ELF-1 (cell line): ENCODE results near the gene MUC12.

ENCODE experiments used
- DNase-seq: peaks from one replicate; pipeline ENCODE4 v3.0.0-alpha.2; 2016; ENCODE audit warnings: low read depth, low spot score

MUC12 gene

GRCh38 chr7:100952641-100953040, 16.7 kb upstream of the MUC12 start:
- DNase-seq, result no peak

GRCh38 chr7:100957832-100958421, 11.4 kb upstream of the MUC12 start:
- DNase-seq, result no peak

- DNase-seq, result no peak
Measured at GRCh38 chr7:100959894-100960293, 9.5 kb upstream of the MUC12 start.

- no peak for DNase-seq
Measured at GRCh38 chr7:100962537-100962936, 6.8 kb upstream of the MUC12 start.

- DNase-seq, result no peak
Measured at GRCh38 chr7:100963386-100963785, 6.0 kb upstream of the MUC12 start.

- no peak for DNase-seq
Measured at GRCh38 chr7:100963874-100964273, 5.5 kb upstream of the MUC12 start.

- no peak for DNase-seq
Measured at GRCh38 chr7:100964630-100965029, 4.7 kb upstream of the MUC12 start.

GRCh38 chr7:100965045-100965722, 4.2 kb upstream of the MUC12 start:
- peak; percentile 45 for DNase-seq

GRCh38 chr7:100965723-100966541, 3.4 kb upstream of the MUC12 start:
- peak; percentile 96 for DNase-seq

- peak; percentile 38 for DNase-seq
Measured at GRCh38 chr7:100966542-100967291, 2.6 kb upstream of the MUC12 start.

- peak; percentile 32 for DNase-seq
Measured at GRCh38 chr7:100967292-100967863, 2.0 kb upstream of the MUC12 start.

- DNase-seq, result no peak
Measured at GRCh38 chr7:100968031-100968430, 1.3 kb upstream of the MUC12 start.

- DNase-seq, result no peak
Measured at GRCh38 chr7:100968650-100969049, 715 bp upstream of the MUC12 start.

- no peak for DNase-seq
Measured at GRCh38 chr7:100971111-100972001, 2.0 kb downstream of the MUC12 start.

GRCh38 chr7:100972002-100972347, 2.6 kb downstream of the MUC12 start:
- no peak for DNase-seq

- DNase-seq, result no peak
Measured at GRCh38 chr7:100974021-100974420, 4.7 kb downstream of the MUC12 start.

- no peak for DNase-seq
Measured at GRCh38 chr7:100975371-100975821, 6.0 kb downstream of the MUC12 start.

- no peak for DNase-seq
Measured at GRCh38 chr7:100978300-100978699, 8.9 kb downstream of the MUC12 start.

- DNase-seq, result no peak
Measured at GRCh38 chr7:100983451-100984187, 14.3 kb downstream of the MUC12 start.
